ENCODE data around the gene MEI1. TPM values are rescaled to one million over a fixed set of nuclear protein-coding genes. Genes with fewer than 3 reads are reported as not detected.
"Not testable (repeated sequence)": the region's sequence is repeated elsewhere in the genome, so short reads cannot be mapped to it uniquely, and the experiment has no call there.

Gene MEI1
- total RNA-seq, 5 donors from 2014 or later (not counting 1 experiment from before 2014, with no cell fraction given) = 52.7 to 89.2 (median 72.9) TPM

- 11% methylated on average over 13 of the region's 17 CpGs for WGBS (ENCODE audit: insufficient coverage)
- POLR2A ChIA-PET = interaction anchor here (0.6 to 1.3 kb wide), 9 partner anchors 10 to 115 kb away, joined by 3 to 19 read pairs (median 5); partner anchors contain the start of genes CENPM (in 1 of the 2) and TNFRSF13C (in 1 of the 2)
- Mint-ChIP-seq H3K9me3 (no peaks in the 10 kb centered on the region), H3K27me3 (no peaks in the 10 kb centered on the region), H3K27ac (peak overlapping the region; percentile 99 to 100), H3K4me1 (peaks cover 21 to 41% (median 37%) of the 10 kb centered on the region in 3 donors), H3K36me3 (peaks cover 14% of the 10 kb centered on the region), H3K4me3 (peak overlapping the region; percentile 88 to 96 (median 93))
- Histone ChIP-seq H3K36me3 (ENCODE audit: control insufficient read depth in 2 of 2, extremely low read depth in 1 of 2, insufficient read depth in 1 of 2, low read length in 1 of 2) (peaks cover under 1 to 5% of the 10 kb centered on the region in 2 donors), H3K27me3 (replicated peaks in 1 of 2; ENCODE audit: control insufficient read depth in 2 of 2, extremely low read depth in 1 of 2, insufficient read depth in 2 of 2, low read length in 1 of 2) (no peaks in the 10 kb centered on the region), H3K4me1 (ENCODE audit: control insufficient read depth in 1 of 2, extremely low read depth in 1 of 2, insufficient read depth in 2 of 2, low read length in 2 of 2) (peaks cover 2 to 12% of the 10 kb centered on the region in 2 experiments), H3K4me3 (ENCODE audit: control insufficient read depth in 1 of 2, extremely low read depth in 1 of 2, low read length in 1 of 2) (peak overlapping the region; percentile 94 to 99), H3K27ac (ENCODE audit: low read length) (peak overlapping the region; percentile 100), H3K9me3 (no peaks in the 10 kb centered on the region)
- DNase-seq (peak in 2 of 35 experiments; percentile 3 to 22), ATAC-seq (replicated peaks in 1 of 4) (no peak)
- CTCF ChIA-PET = interaction anchor here (0.6 to 1.8 kb wide), 9 partner anchors 23 to 115 kb away, joined by 3 to 8 read pairs (median 4); partner anchors contain the start of gene CENPM (in 1 of the 2)
These were observed 132.7 kb downstream of the MEI1 start for GRCh38 chr22:41831828-41832552.

GRCh38 chr22:41832553-41833368 is 133.5 kb downstream of the MEI1 start, which contains the start of gene SREBF2:
SREBF2 (plus strand) TSS chr22:41833105; CDS start chr22:41833271, 166 bp downstream.
- Mint-ChIP-seq H3K9me3 (no peaks in the 10 kb centered on the region), H3K27ac (peak within 1 kb of the TSS; percentile 99 to 100), H3K36me3 (peaks cover 14% of the 10 kb centered on the region), H3K4me3 (peak within 1 kb of the TSS; percentile 88 to 96 (median 93)), H3K4me1 (peaks cover 21 to 41% (median 37%) of the 10 kb centered on the region in 3 donors), H3K27me3 (no peaks in the 10 kb centered on the region)
- under 1% methylated on average over 73 of the region's 75 CpGs for WGBS (ENCODE audit: insufficient coverage)
- Histone ChIP-seq H3K36me3 (ENCODE audit: control insufficient read depth in 2 of 2, extremely low read depth in 1 of 2, insufficient read depth in 1 of 2, low read length in 1 of 2) (peaks cover 2 to 5% of the 10 kb centered on the region in 2 donors), H3K4me1 (ENCODE audit: control insufficient read depth in 1 of 2, extremely low read depth in 1 of 2, insufficient read depth in 2 of 2, low read length in 2 of 2) (peaks cover 2 to 12% of the 10 kb centered on the region in 2 experiments), H3K9me3 (no peaks in the 10 kb centered on the region), H3K27ac (ENCODE audit: low read length) (peak within 1 kb of the TSS; percentile 100), H3K27me3 (replicated peaks in 1 of 2; ENCODE audit: control insufficient read depth in 2 of 2, extremely low read depth in 1 of 2, insufficient read depth in 2 of 2, low read length in 1 of 2) (no peaks in the 10 kb centered on the region), H3K4me3 (ENCODE audit: control insufficient read depth in 1 of 2, extremely low read depth in 1 of 2, low read length in 1 of 2) (peak within 1 kb of the TSS; percentile 94 to 99)
- ATAC-seq (replicated peaks in 1 of 4) (peak; percentile 93 to 94 (median 94)), DNase-seq (peak; percentile 94 to 100 (median 99))
- ChIA-PET POLR2A (interaction anchor here (0.5 to 1.3 kb wide), 14 partner anchors 9 to 384 kb away, joined by 3 to 19 read pairs (median 5); partner anchors contain the start of genes CENPM (in 1 of the 2) and TNFRSF13C (in 1 of the 2)), CTCF (interaction anchor here in 1 of 2 donors (0.6 to 1.8 kb wide), 12 partner anchors 10 to 114 kb away, joined by 3 to 8 read pairs (median 4); partner anchors contain the start of genes CCDC134 and CENPM)

GRCh38 chr22:41833369-41834004 is 134.2 kb downstream of the MEI1 start:
- Histone ChIP-seq H3K4me1 (ENCODE audit: control insufficient read depth in 1 of 2, extremely low read depth in 1 of 2, insufficient read depth in 2 of 2, low read length in 2 of 2) (peaks cover 2 to 12% of the 10 kb centered on the region in 2 experiments), H3K27me3 (replicated peaks in 1 of 2; ENCODE audit: control insufficient read depth in 2 of 2, extremely low read depth in 1 of 2, insufficient read depth in 2 of 2, low read length in 1 of 2) (no peaks in the 10 kb centered on the region), H3K9me3 (no peaks in the 10 kb centered on the region), H3K27ac (ENCODE audit: low read length) (peak overlapping the region; percentile 80), H3K36me3 (ENCODE audit: control insufficient read depth in 2 of 2, extremely low read depth in 1 of 2, insufficient read depth in 1 of 2, low read length in 1 of 2) (peaks cover 2 to 6% of the 10 kb centered on the region in 2 donors), H3K4me3 (ENCODE audit: control insufficient read depth in 1 of 2, extremely low read depth in 1 of 2, low read length in 1 of 2) (peak overlapping the region; percentile 66 to 99)
- Mint-ChIP-seq H3K36me3 (peaks cover 14% of the 10 kb centered on the region), H3K9me3 (no peaks in the 10 kb centered on the region), H3K27ac (peak overlapping the region; percentile 93), H3K27me3 (no peaks in the 10 kb centered on the region), H3K4me3 (peak overlapping the region; percentile 88 to 96 (median 93)), H3K4me1 (peaks cover 28 to 48% (median 44%) of the 10 kb centered on the region in 3 donors)
- POLR2A ChIA-PET = interaction anchor here (0.5 to 1.3 kb wide), 12 partner anchors 9 to 385 kb away, joined by 3 to 19 read pairs (median 5); partner anchors contain the start of gene CENPM (in 1 of the 2)
- peak in 31 of 35 experiments; percentile 2 to 70 (median 19) for DNase-seq
- peak; percentile 15 to 42 (median 36) for ATAC-seq (replicated peaks in 1 of 4)
- under 1% methylated on average over 86 of the region's 86 CpGs for WGBS (ENCODE audit: insufficient coverage)
- CTCF ChIA-PET = interaction anchor here in 1 of 2 donors (0.6 to 1.8 kb wide), 12 partner anchors 10 to 113 kb away, joined by 3 to 8 read pairs (median 4); partner anchors contain the start of genes CCDC134 and CENPM

- Mint-ChIP-seq H3K27ac (peak overlapping the region; percentile 93), H3K4me3 (peak overlapping the region; percentile 88 to 93 (median 91)), H3K36me3 (peaks cover 19% of the 10 kb centered on the region), H3K4me1 (peaks cover 35 to 56% (median 52%) of the 10 kb centered on the region in 3 donors), H3K9me3 (no peaks in the 10 kb centered on the region), H3K27me3 (no peaks in the 10 kb centered on the region)
- H3K4me3 ChIP-seq (ENCODE audit: control insufficient read depth in 1 of 2, extremely low read depth in 1 of 2, low read length in 1 of 2) = peak overlapping the region; percentile 66 to 99
- DNase-seq (peak in 1 of 35 experiments; percentile 31), ATAC-seq (replicated peaks in 1 of 4) (no peak)
- H3K36me3 ChIP-seq (ENCODE audit: control insufficient read depth in 2 of 2, extremely low read depth in 1 of 2, insufficient read depth in 1 of 2, low read length in 1 of 2) = peaks cover 2 to 10% of the 10 kb centered on the region in 2 donors
- CTCF ChIA-PET = interaction anchor here (0.5 to 0.8 kb wide), 2 partner anchors 23 to 704 kb away, joined by 3 to 5 read pairs; no protein-coding TSS in a partner anchor
- no peaks in the 10 kb centered on the region for H3K27me3 ChIP-seq (replicated peaks in 1 of 2; ENCODE audit: control insufficient read depth in 2 of 2, extremely low read depth in 1 of 2, insufficient read depth in 2 of 2, low read length in 1 of 2)
- peaks cover 2 to 12% of the 10 kb centered on the region in 2 experiments for H3K4me1 ChIP-seq (ENCODE audit: control insufficient read depth in 1 of 2, extremely low read depth in 1 of 2, insufficient read depth in 2 of 2, low read length in 2 of 2)
- H3K9me3 ChIP-seq = no peaks in the 10 kb centered on the region
- POLR2A ChIA-PET = interaction anchor here in 1 of 2 donors (0.9 to 1.2 kb wide), 2 partner anchors 10 to 11 kb away, joined by 3 to 10 read pairs; no protein-coding TSS in a partner anchor
- WGBS (ENCODE audit: insufficient coverage) = 19% methylated on average over 7 of the region's 14 CpGs
- H3K27ac ChIP-seq (ENCODE audit: low read length) = peak overlapping the region; percentile 80
These were observed 135.0 kb downstream of the MEI1 start for GRCh38 chr22:41834005-41834944.

- ATAC-seq (replicated peaks in 1 of 4); H3K27me3 Mint-ChIP-seq; H3K9me3 Mint-ChIP-seq; H3K4me3 Mint-ChIP-seq; H3K9me3 ChIP-seq; H3K27me3 ChIP-seq (replicated peaks in 1 of 2; ENCODE audit: control insufficient read depth in 2 of 2, extremely low read depth in 1 of 2, insufficient read depth in 2 of 2, low read length in 1 of 2); DNase-seq; H3K4me3 ChIP-seq (ENCODE audit: control insufficient read depth in 1 of 2, extremely low read depth in 1 of 2, low read length in 1 of 2); H3K27ac ChIP-seq (ENCODE audit: low read length): not testable (repeated sequence)
- Histone ChIP-seq H3K4me1 (ENCODE audit: control insufficient read depth in 1 of 2, extremely low read depth in 1 of 2, insufficient read depth in 2 of 2, low read length in 2 of 2) (peaks cover 2 to 12% of the 10 kb centered on the region in 2 experiments), H3K36me3 (ENCODE audit: control insufficient read depth in 2 of 2, extremely low read depth in 1 of 2, insufficient read depth in 1 of 2, low read length in 1 of 2) (peaks cover 2 to 10% of the 10 kb centered on the region in 2 donors)
- Mint-ChIP-seq H3K27ac (peak overlapping the region in 1 of 2 donors; percentile 76), H3K36me3 (peaks cover 26% of the 10 kb centered on the region), H3K4me1 (peaks cover 42 to 65% (median 61%) of the 10 kb centered on the region in 3 donors)
- WGBS (ENCODE audit: insufficient coverage) = 91% methylated on average over 5 of the region's 8 CpGs
- ChIA-PET POLR2A (interaction anchor here in 1 of 2 donors (0.6 kb wide), 1 partner anchor 281 kb away, joined by 3 read pairs; no protein-coding TSS in a partner anchor), CTCF (interaction anchor here (0.6 to 0.8 kb wide), 3 partner anchors 12 to 74 kb away, joined by 3 to 8 read pairs (median 3); no protein-coding TSS in a partner anchor)
These were observed 136.2 kb downstream of the MEI1 start for GRCh38 chr22:41835462-41835861.
